Stomach (tissue), 9 donors: ENCODE data around the gene GAST. TPM values are rescaled to one million over a fixed set of nuclear protein-coding genes. Genes with fewer than 3 reads are reported as not detected.
A peak's percentile ranks its signal among the peaks of the same experiment; 100 is the strongest.

Experiments used
- DNase-seq, 2 donors: peaks; one replicate each; pipeline versions ENCODE4 v3.0.0 to v3.0.0-alpha.2; 2013 to 2019
- H3K27ac ChIP-seq, 5 donors: fragments of 200-600 bp in 4 of 5; sonication (generic) in 4 of 5; one replicate each; pipeline ENCODE4 v1.5.1; 2013 to 2019; ENCODE audit warnings: mild to moderate bottlenecking in 1 of 5, moderate library complexity in 1 of 5
- H3K27me3 ChIP-seq, 3 donors: fragments of 200-600 bp; sonication (generic); one replicate each; pipeline ENCODE4 v1.5.1; 2017 to 2019; ENCODE audit warnings: mixed run types in 1 of 3
- H3K36me3 ChIP-seq, 4 donors: fragments of 200-600 bp; sonication (generic); 1 replicate in 3 of 4; 2 replicates in 1 of 4; pipeline ENCODE4 v1.5.1; 2016 to 2019
- H3K4me1 ChIP-seq, 4 donors: fragments of 200-600 bp; sonication (generic); one replicate each; pipeline ENCODE4 v1.5.1; 2016 to 2019
- H3K4me3 ChIP-seq, 4 donors: fragments of 200-600 bp; sonication (generic) in 3 of 4; one replicate each; pipeline ENCODE4 v1.5.1; 2016 to 2019; ENCODE audit warnings: mild to moderate bottlenecking in 1 of 4
- H3K9me3 ChIP-seq, 4 donors: fragments of 200-600 bp; sonication (generic); one replicate each; pipeline ENCODE4 v1.5.1; 2016 to 2019
- EP300 ChIP-seq: sonication (generic); formaldehyde crosslinking; IDR thresholded peaks from one replicate; pipeline ENCODE4 v1.6.1; 2017; ENCODE audit warnings: antibody characterized with exemption
- POLR2A ChIP-seq, 4 donors: fragments of 450-650 bp; IDR thresholded peaks; one replicate each; pipeline ENCODE4 v1.6.1; 2016; ENCODE audit warnings: antibody characterized with exemption in 4 of 4, control low read depth in 2 of 4, mild to moderate bottlenecking in 1 of 4, moderate library complexity in 1 of 4
- POLR2AphosphoS5 ChIP-seq, 3 donors: sonication (generic); formaldehyde crosslinking; IDR thresholded peaks; one replicate each; pipeline ENCODE4 v1.6.1; 2016; ENCODE audit warnings: antibody characterized with exemption in 3 of 3
- WGBS, 5 donors: extraction: QIAGEN DNeasy Blood & Tissue Kit in 3 of 5; methylation state at CpG; one replicate each; pipeline versions ENCODE4 v1.1.5 to v1.1.7; 2013 to 2018; 5-methylcytosine and 5-hydroxymethylcytosine counted together
- intact Hi-C: fragments of 100-400 bp; cut with DNase I; formaldehyde crosslinking; loops from one replicate; pipeline ENCODE4 v1.15.1; 2023; ENCODE audit warnings: low total_unique reads
- polyA plus RNA-seq, 3 donors: library from polyadenylated mRNA; stranded (reverse); fragments of 200-250 nt; gene quantifications; one replicate each; pipeline ENCODE4 v1.2.3, GENCODE V29; 2013
- total RNA-seq, 5 donors: library from RNA; depleted of rRNA; stranded (reverse); fragments of >200 nt; gene quantifications; one replicate each; pipeline versions ENCODE4 v1.1.0 to v1.2.3, GENCODE V29; 2014 to 2016
- TF ChIP-seq, protein P1 (sequence below), 7 experiments: fragments of 450-650 bp in 4 of 7; fragments of 200-600 bp in 3 of 7; sonication (generic) in 3 of 7; IDR thresholded peaks; one replicate each; pipeline ENCODE4 v1.5.1; 2016 to 2019; ENCODE audit warnings: antibody characterized with exemption in 7 of 7, control low read depth in 2 of 7, mild to moderate bottlenecking in 1 of 7
- donor health status: healthy with polysubstance abuse.
- donor health status: Bipolar disorder and iron deficiency.
- donor health status: healthy.

GAST gene
- total and polyA plus RNA-seq, 8 donors, result 1.3 to 32.7 TPM; not detected in 6

DNA sequence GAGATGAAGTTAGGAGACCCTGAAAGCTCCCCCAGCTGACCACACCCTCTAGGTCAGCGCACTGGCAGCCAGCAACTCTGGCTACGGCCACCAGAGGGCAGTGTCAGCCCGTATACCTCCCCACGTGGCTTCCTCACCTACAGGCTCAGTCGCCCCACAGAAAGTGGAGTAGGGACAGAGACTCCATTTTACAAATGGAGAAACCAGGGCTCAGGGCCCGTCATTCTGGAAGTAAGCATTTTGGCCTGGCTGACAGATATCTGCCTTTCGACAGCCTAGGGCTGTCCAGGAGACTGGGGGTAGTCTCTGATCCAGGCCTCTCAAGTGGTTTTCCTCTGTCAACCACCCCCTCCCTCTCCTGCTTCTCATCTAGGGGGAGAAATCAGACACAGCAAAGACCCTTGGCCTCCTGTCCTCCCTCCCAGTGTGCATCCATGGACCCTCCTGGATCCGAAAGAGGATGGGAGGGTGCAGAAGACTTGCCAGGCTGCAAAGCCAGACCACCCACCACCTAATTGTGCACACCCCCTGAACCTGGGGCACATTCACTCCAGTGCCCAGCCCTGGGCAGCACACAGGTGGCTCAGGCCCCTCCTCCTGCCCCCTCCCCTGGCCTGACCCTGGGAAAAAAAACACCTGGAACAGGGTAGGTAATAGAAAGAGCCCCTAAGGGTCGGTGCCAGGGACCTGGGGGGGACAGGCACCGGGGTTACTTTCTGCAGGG, 26.1 kb downstream of the GAST start:
- Histone ChIP-seq H3K4me1 (peaks cover 15 to 28% (median 22%) of the 10 kb centered on the region in 4 donors), H3K27ac (no peak overlapping the region), H3K9me3 (no peaks in the 10 kb centered on the region), H3K4me3 (no peak overlapping the region), H3K36me3 (no peaks in the 10 kb centered on the region), H3K27me3 (peaks cover 17 to 47% (median 40%) of the 10 kb centered on the region in 3 donors)
- intact Hi-C loops, result loop anchor here (5.0 kb wide), 1 partner anchor 64 kb away; no protein-coding TSS in a partner anchor
- 27 to 53% (median 33%) methylated on average over 5 to 10 of the region's 10 CpGs for WGBS, 5 donors
- DNase-seq, result peak; percentile 90 to 94
- TF ChIP-seq EP300 (no peak), POLR2A (IDR thresholded peaks at IDR 0.05) (no peak), POLR2AphosphoS5 (IDR thresholded peaks at IDR 0.05) (peak in 1 of 3 donors; percentile 83)
- TF ChIP-seq, protein P1, sequence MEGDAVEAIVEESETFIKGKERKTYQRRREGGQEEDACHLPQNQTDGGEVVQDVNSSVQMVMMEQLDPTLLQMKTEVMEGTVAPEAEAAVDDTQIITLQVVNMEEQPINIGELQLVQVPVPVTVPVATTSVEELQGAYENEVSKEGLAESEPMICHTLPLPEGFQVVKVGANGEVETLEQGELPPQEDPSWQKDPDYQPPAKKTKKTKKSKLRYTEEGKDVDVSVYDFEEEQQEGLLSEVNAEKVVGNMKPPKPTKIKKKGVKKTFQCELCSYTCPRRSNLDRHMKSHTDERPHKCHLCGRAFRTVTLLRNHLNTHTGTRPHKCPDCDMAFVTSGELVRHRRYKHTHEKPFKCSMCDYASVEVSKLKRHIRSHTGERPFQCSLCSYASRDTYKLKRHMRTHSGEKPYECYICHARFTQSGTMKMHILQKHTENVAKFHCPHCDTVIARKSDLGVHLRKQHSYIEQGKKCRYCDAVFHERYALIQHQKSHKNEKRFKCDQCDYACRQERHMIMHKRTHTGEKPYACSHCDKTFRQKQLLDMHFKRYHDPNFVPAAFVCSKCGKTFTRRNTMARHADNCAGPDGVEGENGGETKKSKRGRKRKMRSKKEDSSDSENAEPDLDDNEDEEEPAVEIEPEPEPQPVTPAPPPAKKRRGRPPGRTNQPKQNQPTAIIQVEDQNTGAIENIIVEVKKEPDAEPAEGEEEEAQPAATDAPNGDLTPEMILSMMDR (IDR thresholded peaks at IDR 0.05), result peak in 5 of 7 experiments; percentile 96 to 99 (median 97)

- Histone ChIP-seq H3K27ac (no peak overlapping the region), H3K4me3 (no peak overlapping the region), H3K27me3 (peaks cover 13 to 42% (median 35%) of the 10 kb centered on the region in 3 donors), H3K9me3 (no peaks in the 10 kb centered on the region), H3K4me1 (peaks cover 13 to 23% (median 19%) of the 10 kb centered on the region in 4 donors), H3K36me3 (no peaks in the 10 kb centered on the region)
- TF ChIP-seq POLR2A (IDR thresholded peaks at IDR 0.05), result no peak
- no peak for TF ChIP-seq EP300
- TF ChIP-seq, protein P1 (IDR thresholded peaks at IDR 0.05), result no peak
- TF ChIP-seq POLR2AphosphoS5 (IDR thresholded peaks at IDR 0.05), result no peak
- 91 to 100% (median 96%) methylated on average over 2 to 5 of the region's 5 CpGs for WGBS, 5 donors
- intact Hi-C loops, result loop anchor here (5.0 kb wide), 1 partner anchor 64 kb away; no protein-coding TSS in a partner anchor
- DNase-seq, result no peak
Measured at GRCh38 chr17:41738801-41739112, 26.6 kb downstream of the GAST start.

DNA sequence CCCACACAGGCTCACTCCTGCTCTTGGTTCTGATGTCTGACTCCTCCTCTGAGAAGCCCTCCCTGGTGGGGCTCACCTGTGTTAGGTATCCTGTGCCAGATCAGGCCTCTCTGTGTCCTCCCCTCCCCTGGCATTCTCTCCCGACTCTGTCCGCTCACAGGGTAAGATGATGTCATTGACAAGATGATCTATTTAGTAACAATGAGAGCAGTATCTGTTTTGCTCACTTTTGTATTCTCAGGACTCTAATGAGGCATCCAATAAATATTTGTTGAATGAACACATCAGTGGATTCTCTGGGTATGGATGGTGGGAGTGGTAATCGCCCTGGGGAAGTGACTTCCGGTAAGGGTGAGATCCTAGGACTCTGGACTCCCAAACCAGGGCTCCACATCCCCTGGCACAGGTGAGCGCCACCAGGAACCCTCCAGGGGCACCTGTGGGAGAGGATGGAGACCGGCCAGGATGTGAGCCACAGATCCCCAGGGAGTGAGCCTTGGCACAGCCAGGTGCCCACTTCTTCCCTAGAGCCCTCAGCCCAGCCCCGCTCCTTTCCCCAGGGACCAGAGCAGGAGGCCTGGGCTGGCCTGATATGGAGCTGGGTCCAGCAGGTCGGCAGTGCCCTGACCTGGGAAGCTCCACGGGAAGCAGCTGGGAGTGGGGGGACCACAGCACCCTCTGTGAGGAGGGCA, 27.7 kb downstream of the GAST start:
- intact Hi-C loops, result loop anchor here (5.0 kb wide), 1 partner anchor 62 kb away; no protein-coding TSS in a partner anchor
- H3K9me3 ChIP-seq, result no peaks in the 10 kb centered on the region
- DNase-seq, result no peak
- no peaks in the 10 kb centered on the region for H3K36me3 ChIP-seq
- TF ChIP-seq, protein P1 (IDR thresholded peaks at IDR 0.05), result no peak
- no peak for TF ChIP-seq EP300
- peaks cover 3 to 12% (median 9%) of the 10 kb centered on the region in 4 donors for H3K4me1 ChIP-seq
- H3K27me3 ChIP-seq, result peaks cover 6 to 31% (median 25%) of the 10 kb centered on the region in 3 donors
- 68 to 85% (median 71%) methylated on average over 5 to 9 of the region's 9 CpGs for WGBS, 5 donors
- no peak overlapping the region for H3K4me3 ChIP-seq
- no peak overlapping the region for H3K27ac ChIP-seq

- intact Hi-C loops, result no loop called here
- Histone ChIP-seq H3K4me3 (no peak overlapping the region), H3K27ac (no peak overlapping the region), H3K27me3 (peaks cover 0 to 24% (median 18%) of the 10 kb centered on the region in 3 donors), H3K36me3 (no peaks in the 10 kb centered on the region), H3K4me1 (peaks cover 0 to 6% (median 3%) of the 10 kb centered on the region in 4 donors), H3K9me3 (no peaks in the 10 kb centered on the region)
- TF ChIP-seq, protein P1 (IDR thresholded peaks at IDR 0.05), result no peak
- TF ChIP-seq POLR2AphosphoS5 (IDR thresholded peaks at IDR 0.05) (no peak), POLR2A (IDR thresholded peaks at IDR 0.05) (no peak), EP300 (no peak)
- 83 to 97% (median 91%) methylated on average over 5 of the region's 5 CpGs for WGBS, 5 donors
- no peak for DNase-seq
Measured at GRCh38 chr17:41740506-41740905, 28.4 kb downstream of the GAST start.
